H9 (cell line): ENCODE results near the gene CCDC71. TPM values are rescaled to one million over a fixed set of nuclear protein-coding genes. Genes with fewer than 3 reads are reported as not detected.

Source experiments
- DNase-seq: peaks from one replicate; pipeline ENCODE4 v3.0.0-alpha.2; 2017
- H2AFZ ChIP-seq: one replicate; pipeline ENCODE4 v1.6.1; 2013; ENCODE audit warnings: mild to moderate bottlenecking, low read length, control low read depth, moderate library complexity
- H2AK5ac ChIP-seq: 2 replicates; pipeline ENCODE4 v1.6.1; 2013; ENCODE audit warnings: low read length, control low read depth, mixed read lengths; ENCODE audit not compliant: insufficient read length
- H2BK120ac ChIP-seq: one replicate; pipeline ENCODE4 v1.6.1; 2013; ENCODE audit warnings: low read depth, mild to moderate bottlenecking, low read length, control low read depth, inconsistent platforms; ENCODE audit not compliant: poor library complexity, severe bottlenecking
- H2BK12ac ChIP-seq: 2 replicates; pipeline ENCODE4 v1.6.1; 2013; ENCODE audit warnings: low read length, control low read depth, mixed read lengths, low read depth; ENCODE audit not compliant: insufficient read length
- H2BK15ac ChIP-seq: 2 replicates; pipeline ENCODE4 v1.6.1; 2013; ENCODE audit warnings: low read depth, low read length, control low read depth
- H2BK20ac ChIP-seq: one replicate; pipeline ENCODE4 v1.6.1; 2013; ENCODE audit warnings: low read depth, mild to moderate bottlenecking, low read length, control low read depth, inconsistent platforms; ENCODE audit not compliant: poor library complexity, severe bottlenecking
- H2BK5ac ChIP-seq: 2 replicates; pipeline ENCODE4 v1.6.1; 2013; ENCODE audit warnings: low read length, control low read depth, mixed read lengths; ENCODE audit not compliant: insufficient read length
- H3K14ac ChIP-seq: 2 replicates; pipeline ENCODE4 v1.6.1; 2013; ENCODE audit warnings: low read length, control low read depth; ENCODE audit not compliant: insufficient read depth
- H3K18ac ChIP-seq: 2 replicates; pipeline ENCODE4 v1.6.1; 2013; ENCODE audit warnings: low read depth, mild to moderate bottlenecking, mixed read lengths, low read length, control low read depth; ENCODE audit not compliant: insufficient read length
- H3K23ac ChIP-seq: 2 replicates; pipeline ENCODE4 v1.6.1; 2013; ENCODE audit warnings: low read length, control low read depth, mixed read lengths, low read depth; ENCODE audit not compliant: insufficient read length
- H3K23me2 ChIP-seq: 2 replicates; pipeline ENCODE4 v1.6.1; 2013; ENCODE audit warnings: low read depth, mild to moderate bottlenecking, mixed read lengths, low read length, control low read depth; ENCODE audit not compliant: insufficient read length, poor library complexity, severe bottlenecking
- H3K27ac ChIP-seq: 2 replicates; pipeline ENCODE4 v1.5.1; 2013; ENCODE audit warnings: low read length, control low read depth, mixed read lengths, low read depth; ENCODE audit not compliant: insufficient read length
- H3K27me3 ChIP-seq: 2 replicates; pipeline ENCODE4 v1.6.1; 2013; ENCODE audit warnings: low read length, control low read depth, inconsistent platforms; ENCODE audit not compliant: insufficient read depth
- H3K4ac ChIP-seq: 2 replicates; pipeline ENCODE4 v1.6.1; 2013; ENCODE audit warnings: low read depth, mild to moderate bottlenecking, control low read depth, inconsistent platforms, low read length, moderate library complexity
- H3K4me1 ChIP-seq: 2 replicates; pipeline ENCODE4 v1.6.1; 2013; ENCODE audit warnings: low read length, control low read depth, inconsistent platforms; ENCODE audit not compliant: insufficient read depth
- H3K4me2 ChIP-seq: 2 replicates; pipeline ENCODE4 v1.6.1; 2013; ENCODE audit warnings: low read length, control low read depth, mixed read lengths; ENCODE audit not compliant: insufficient read length, insufficient read depth
- H3K56ac ChIP-seq: 2 replicates; pipeline ENCODE4 v1.6.1; 2013; ENCODE audit warnings: low read depth, mild to moderate bottlenecking, mixed read lengths, low read length, control low read depth; ENCODE audit not compliant: insufficient read length
- H3K79me1 ChIP-seq: 2 replicates; pipeline ENCODE4 v1.6.1; 2013; ENCODE audit warnings: low read depth, mild to moderate bottlenecking, moderate library complexity, low read length, control low read depth, inconsistent platforms; ENCODE audit not compliant: insufficient read depth, poor library complexity, severe bottlenecking
- H3K79me2 ChIP-seq: 2 replicates; pipeline ENCODE4 v1.6.1; 2013; ENCODE audit warnings: low read length, control low read depth, inconsistent platforms; ENCODE audit not compliant: insufficient read depth
- H3K9ac ChIP-seq: 2 replicates; pipeline ENCODE4 v1.6.1; 2013; ENCODE audit warnings: low read length, control low read depth, mixed read lengths; ENCODE audit not compliant: insufficient read length; ENCODE audit errors: extremely low read depth
- H3K9me3 ChIP-seq: one replicate; pipeline ENCODE4 v1.6.1; 2013; ENCODE audit warnings: low read depth, low read length, inconsistent platforms; ENCODE audit not compliant: control insufficient read depth
- H3T11ph ChIP-seq: one replicate; pipeline ENCODE4 v1.6.1; 2013; ENCODE audit warnings: mild to moderate bottlenecking, low read length, control low read depth, inconsistent platforms
- H4K20me1 ChIP-seq: one replicate; pipeline ENCODE4 v1.6.1; 2013; ENCODE audit not compliant: control insufficient read depth, insufficient read length, insufficient read depth
- H4K5ac ChIP-seq: 2 replicates; pipeline ENCODE4 v1.6.1; 2013; ENCODE audit warnings: low read depth, mild to moderate bottlenecking, mixed read lengths, low read length, control low read depth; ENCODE audit not compliant: insufficient read length
- H4K8ac ChIP-seq: replicated peaks from 2 replicates; pipeline ENCODE4 v1.6.1; 2013; ENCODE audit warnings: low read length, control low read depth, mixed read lengths, low read depth; ENCODE audit not compliant: insufficient read length
- H4K91ac ChIP-seq: 2 replicates; pipeline ENCODE4 v1.6.1; 2013; ENCODE audit warnings: low read depth, mild to moderate bottlenecking, moderate library complexity, mixed read lengths, low read length, control low read depth; ENCODE audit not compliant: insufficient read length
- H3K27ac Mint-ChIP-seq, 3 experiments: 2 replicates in 2 of 3; 3 replicates in 1 of 3; pipeline ENCODE4 v1.8.0; 2020 to 2021; ENCODE audit warnings: mixed read lengths in 3 of 3, mild to moderate bottlenecking in 1 of 3, moderate library complexity in 1 of 3
- H3K27me3 Mint-ChIP-seq: 2 replicates; pipeline ENCODE4 v1.8.0; 2021; ENCODE audit warnings: low read depth, mild to moderate bottlenecking, moderate library complexity, mixed read lengths
- H3K36me3 Mint-ChIP-seq, 3 experiments: 2 replicates in 2 of 3; 3 replicates in 1 of 3; pipeline ENCODE4 v1.8.0; 2020 to 2021; ENCODE audit warnings: low read depth in 3 of 3, mixed read lengths in 3 of 3; ENCODE audit not compliant: insufficient read depth in 1 of 3
- H3K4me1 Mint-ChIP-seq, 2 experiments: 2 replicates each; pipeline ENCODE4 v1.8.0; 2020; ENCODE audit warnings: mixed read lengths in 2 of 2
- H3K4me3 Mint-ChIP-seq, 2 experiments: 2 replicates in 1 of 2; 3 replicates in 1 of 2; pipeline ENCODE4 v1.8.0; 2020 to 2021; ENCODE audit warnings: mild to moderate bottlenecking in 2 of 2, mixed read lengths in 2 of 2, moderate library complexity in 1 of 2
- H3K9me3 Mint-ChIP-seq, 2 experiments: 2 replicates in 1 of 2; 3 replicates in 1 of 2; pipeline ENCODE4 v1.8.0; 2020; ENCODE audit warnings: mild to moderate bottlenecking in 2 of 2, mixed read lengths in 2 of 2, moderate library complexity in 1 of 2
- WGBS: extraction: QIAGEN DNeasy Blood & Tissue Kit; methylation state at CpG from one replicate; pipeline ENCODE4 v1.1.7; 2013; ENCODE audit warnings: missing lambda C conversion rate, low lambda C conversion rate, mixed read lengths; ENCODE audit not compliant: insufficient read length; ENCODE audit errors: extremely low coverage; 5-methylcytosine and 5-hydroxymethylcytosine counted together
- total RNA-seq: library from RNA; stranded (reverse); gene quantifications from 2 replicates; pipeline ENCODE4 v1.2.1, GENCODE V29; 2021
- TF ChIP-seq, protein P1 (sequence below): fragments of 200-600 bp; sonication (generic); conservative IDR thresholded peaks from 3 replicates; pipeline ENCODE4 v1.8.0; 2021; ENCODE audit warnings: antibody characterized with exemption, mild to moderate bottlenecking

CCDC71 gene
- total RNA-seq, 1 experiment from 2014 or later, result 27.6 TPM

DNA sequence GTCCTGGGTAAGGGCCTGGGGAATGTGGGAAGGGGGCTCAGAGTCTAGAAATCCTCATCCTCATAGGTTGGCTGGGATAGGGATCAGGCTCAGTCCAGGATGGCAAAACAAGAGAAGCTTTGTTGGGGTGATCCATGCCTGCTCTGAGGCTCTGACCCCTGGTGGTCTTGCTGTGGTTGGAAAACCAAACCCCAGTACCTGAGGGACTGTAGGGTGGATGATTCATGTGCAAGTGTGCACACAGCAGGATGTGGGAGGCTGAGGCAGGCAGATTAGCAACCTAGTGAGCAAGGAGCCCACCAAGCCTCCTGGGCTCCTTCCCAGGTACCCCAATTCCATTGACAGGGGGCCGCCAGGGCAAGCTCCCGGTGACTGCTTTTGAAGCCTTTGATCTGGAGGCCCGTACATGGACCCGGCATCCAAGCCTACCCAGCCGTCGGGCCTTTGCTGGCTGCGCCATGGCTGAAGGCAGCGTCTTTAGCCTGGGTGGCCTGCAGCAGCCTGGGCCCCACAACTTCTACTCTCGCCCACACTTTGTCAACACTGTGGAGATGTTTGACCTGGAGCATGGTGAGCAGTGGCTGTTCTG lies 8.4 kb upstream of the CCDC71 start:
- peaks cover 0 to 6% (median 3%) of the 10 kb centered on the region in 3 experiments; a peak in 4 of 7 replicates for H3K36me3 Mint-ChIP-seq
- peaks cover 20 to 28% of the 10 kb centered on the region in 2 experiments for H3K4me1 Mint-ChIP-seq
- DNase-seq, result no peak
- H3K23me2 ChIP-seq, result peaks cover 8% of the 10 kb centered on the region
- H3K23ac ChIP-seq, result no peak overlapping the region
- H3K4me2 ChIP-seq, result no peak overlapping the region
- H3K14ac ChIP-seq, result no peak overlapping the region
- H3K4me1 ChIP-seq, result peaks cover 6% of the 10 kb centered on the region; the same call in 1 of the 2 replicates
- no peak overlapping the region for H2BK12ac ChIP-seq
- no peak overlapping the region for H3K9ac ChIP-seq
- TF ChIP-seq, protein P1, sequence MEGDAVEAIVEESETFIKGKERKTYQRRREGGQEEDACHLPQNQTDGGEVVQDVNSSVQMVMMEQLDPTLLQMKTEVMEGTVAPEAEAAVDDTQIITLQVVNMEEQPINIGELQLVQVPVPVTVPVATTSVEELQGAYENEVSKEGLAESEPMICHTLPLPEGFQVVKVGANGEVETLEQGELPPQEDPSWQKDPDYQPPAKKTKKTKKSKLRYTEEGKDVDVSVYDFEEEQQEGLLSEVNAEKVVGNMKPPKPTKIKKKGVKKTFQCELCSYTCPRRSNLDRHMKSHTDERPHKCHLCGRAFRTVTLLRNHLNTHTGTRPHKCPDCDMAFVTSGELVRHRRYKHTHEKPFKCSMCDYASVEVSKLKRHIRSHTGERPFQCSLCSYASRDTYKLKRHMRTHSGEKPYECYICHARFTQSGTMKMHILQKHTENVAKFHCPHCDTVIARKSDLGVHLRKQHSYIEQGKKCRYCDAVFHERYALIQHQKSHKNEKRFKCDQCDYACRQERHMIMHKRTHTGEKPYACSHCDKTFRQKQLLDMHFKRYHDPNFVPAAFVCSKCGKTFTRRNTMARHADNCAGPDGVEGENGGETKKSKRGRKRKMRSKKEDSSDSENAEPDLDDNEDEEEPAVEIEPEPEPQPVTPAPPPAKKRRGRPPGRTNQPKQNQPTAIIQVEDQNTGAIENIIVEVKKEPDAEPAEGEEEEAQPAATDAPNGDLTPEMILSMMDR, result no peak
- H2BK20ac ChIP-seq, result no peak overlapping the region
- WGBS, result no CpG with 5 or more reads among the region's 9 CpGs
- H2AK5ac ChIP-seq, result no peak overlapping the region
- H3K27me3 Mint-ChIP-seq, result peaks cover 13% of the 10 kb centered on the region
- H2AFZ ChIP-seq, result no peak overlapping the region
- no peak overlapping the region for H3T11ph ChIP-seq
- no peaks in the 10 kb centered on the region for H3K79me1 ChIP-seq
- no peak overlapping the region for H3K4ac ChIP-seq
- H4K20me1 ChIP-seq, result no peaks in the 10 kb centered on the region
- H3K4me3 Mint-ChIP-seq, result no peak overlapping the region
- H3K27ac Mint-ChIP-seq, result no peak overlapping the region; a peak in 1 of 7 replicates
- no peak overlapping the region for H2BK120ac ChIP-seq
- H3K18ac ChIP-seq, result no peak overlapping the region
- no peak overlapping the region for H4K91ac ChIP-seq
- H3K9me3 ChIP-seq, result no peaks in the 10 kb centered on the region
- no peak overlapping the region for H4K8ac ChIP-seq
- no peak overlapping the region for H2BK15ac ChIP-seq
- H4K5ac ChIP-seq, result no peak overlapping the region
- no peak overlapping the region for H3K56ac ChIP-seq
- no peak overlapping the region for H3K27ac ChIP-seq
- no peaks in the 10 kb centered on the region for H3K9me3 Mint-ChIP-seq
- H3K27me3 ChIP-seq, result no peaks in the 10 kb centered on the region
- no peaks in the 10 kb centered on the region for H3K79me2 ChIP-seq
- no peak overlapping the region for H2BK5ac ChIP-seq
